Measurements from ENCODE around the gene RNF186. TPM values are rescaled to one million over a fixed set of nuclear protein-coding genes. Genes with fewer than 3 reads are reported as not detected.

RNF186 gene
- total RNA-seq, 4 donors from 2014 or later: 10.5 to 174 (median 63.2) TPM

DNA sequence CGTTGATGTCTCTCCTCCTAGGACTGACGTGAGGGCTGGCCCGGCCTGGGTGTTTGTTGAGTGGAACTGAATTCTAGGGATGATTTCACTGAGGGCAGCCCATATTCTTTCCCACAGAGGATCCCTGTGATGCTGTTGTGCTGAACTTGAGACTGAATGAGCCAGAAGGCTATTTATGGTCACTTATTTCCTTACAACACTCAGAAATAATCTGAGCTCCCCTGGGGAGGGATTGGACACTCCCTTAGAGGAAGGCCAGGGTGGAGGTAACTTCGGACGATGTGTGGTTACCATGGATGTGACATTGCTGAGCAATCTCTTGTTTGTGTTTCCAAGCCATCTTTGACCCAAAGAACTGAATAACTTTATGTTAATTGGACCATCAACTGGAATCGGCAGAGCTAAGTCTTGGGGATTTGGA is 10.2 kb downstream of the RNF186 start:
- Histone ChIP-seq H3K9me3 (no peaks in the 10 kb centered on the region), H3K27ac (peak overlapping the region in 1 of 4 donors; percentile 34), H3K4me3 (no peak overlapping the region), H3K27me3 (no peaks in the 10 kb centered on the region), H3K4me1 (peaks cover 0 to 11% (median 2%) of the 10 kb centered on the region in 4 donors), H3K36me3 (no peaks in the 10 kb centered on the region)
- in situ Hi-C loops (cut with MboI; ENCODE audit: low pct_ligation_motif_present in 1 of 4, low pct_unique_long_range_greater_than_20kb in 1 of 4, low sequenced_read_pairs in 3 of 4): no loop called here
- TF ChIP-seq EP300 (IDR thresholded peaks at IDR 0.05; ENCODE audit: low read depth): no peak
- TF ChIP-seq, protein P1, sequence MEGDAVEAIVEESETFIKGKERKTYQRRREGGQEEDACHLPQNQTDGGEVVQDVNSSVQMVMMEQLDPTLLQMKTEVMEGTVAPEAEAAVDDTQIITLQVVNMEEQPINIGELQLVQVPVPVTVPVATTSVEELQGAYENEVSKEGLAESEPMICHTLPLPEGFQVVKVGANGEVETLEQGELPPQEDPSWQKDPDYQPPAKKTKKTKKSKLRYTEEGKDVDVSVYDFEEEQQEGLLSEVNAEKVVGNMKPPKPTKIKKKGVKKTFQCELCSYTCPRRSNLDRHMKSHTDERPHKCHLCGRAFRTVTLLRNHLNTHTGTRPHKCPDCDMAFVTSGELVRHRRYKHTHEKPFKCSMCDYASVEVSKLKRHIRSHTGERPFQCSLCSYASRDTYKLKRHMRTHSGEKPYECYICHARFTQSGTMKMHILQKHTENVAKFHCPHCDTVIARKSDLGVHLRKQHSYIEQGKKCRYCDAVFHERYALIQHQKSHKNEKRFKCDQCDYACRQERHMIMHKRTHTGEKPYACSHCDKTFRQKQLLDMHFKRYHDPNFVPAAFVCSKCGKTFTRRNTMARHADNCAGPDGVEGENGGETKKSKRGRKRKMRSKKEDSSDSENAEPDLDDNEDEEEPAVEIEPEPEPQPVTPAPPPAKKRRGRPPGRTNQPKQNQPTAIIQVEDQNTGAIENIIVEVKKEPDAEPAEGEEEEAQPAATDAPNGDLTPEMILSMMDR (IDR thresholded peaks at IDR 0.05): no peak
- TF ChIP-seq POLR2AphosphoS5 (IDR thresholded peaks at IDR 0.05): peak in 1 of 3 donors; percentile 12
- no peak for TF ChIP-seq POLR2A (IDR thresholded peaks at IDR 0.05)
- DNase-seq: no peak
- whole genome bisulfite sequencing, 2 donors (ENCODE audit: low coverage in 1 of 2): 17 to 75% methylated on average over 1 to 6 of the region's 6 CpGs
- intact Hi-C loops (cut with DNase I; ENCODE audit: low total_unique reads): no loop called here

- no peaks in the 10 kb centered on the region for H3K9me3 ChIP-seq
- no peak for TF ChIP-seq POLR2AphosphoS5 (IDR thresholded peaks at IDR 0.05)
- TF ChIP-seq, protein P1 (IDR thresholded peaks at IDR 0.05): no peak
- TF ChIP-seq EP300 (IDR thresholded peaks at IDR 0.05; ENCODE audit: low read depth): no peak
- no peak for TF ChIP-seq POLR2A (IDR thresholded peaks at IDR 0.05)
- no peak overlapping the region for H3K4me3 ChIP-seq
- DNase-seq: no peak
- intact Hi-C loops (cut with DNase I; ENCODE audit: low total_unique reads): no loop called here
- no peaks in the 10 kb centered on the region for H3K36me3 ChIP-seq
- H3K27ac ChIP-seq: no peak overlapping the region
- H3K4me1 ChIP-seq: peaks cover 4 to 24% (median 15%) of the 10 kb centered on the region in 4 donors
- no peaks in the 10 kb centered on the region for H3K27me3 ChIP-seq
- in situ Hi-C loops (cut with MboI; ENCODE audit: low pct_ligation_motif_present in 1 of 4, low pct_unique_long_range_greater_than_20kb in 1 of 4, low sequenced_read_pairs in 3 of 4): no loop called here
- WGBS, 2 donors (ENCODE audit: low coverage in 1 of 2): 78% methylated on average over 7 of the region's 7 CpGs; no CpG with 5 or more reads in 1 of the 2 donors
These were observed 12.8 kb downstream of the RNF186 start for GRCh38 chr1:19802269-19802668.

- H3K9me3 ChIP-seq: no peaks in the 10 kb centered on the region
- TF ChIP-seq, protein P1 (IDR thresholded peaks at IDR 0.05): no peak
- TF ChIP-seq POLR2A (IDR thresholded peaks at IDR 0.05) (no peak), EP300 (IDR thresholded peaks at IDR 0.05; ENCODE audit: low read depth) (no peak), POLR2AphosphoS5 (IDR thresholded peaks at IDR 0.05) (no peak)
- peak overlapping the region; percentile 91 to 97 (median 93) for H3K27ac ChIP-seq
- peak; percentile 65 for DNase-seq
- 19 to 39% methylated on average over 4 to 32 of the region's 33 CpGs for WGBS, 2 donors (ENCODE audit: low coverage in 1 of 2)
- in situ Hi-C loops (cut with MboI; ENCODE audit: low pct_ligation_motif_present in 1 of 4, low pct_unique_long_range_greater_than_20kb in 1 of 4, low sequenced_read_pairs in 3 of 4) (no loop called here), intact Hi-C loops (cut with DNase I; ENCODE audit: low total_unique reads) (no loop called here)
- H3K36me3 ChIP-seq: no peaks in the 10 kb centered on the region
- H3K4me1 ChIP-seq: peaks cover 4 to 24% (median 15%) of the 10 kb centered on the region in 4 donors
- no peaks in the 10 kb centered on the region for H3K27me3 ChIP-seq
- H3K4me3 ChIP-seq: peak overlapping the region; percentile 58 to 67 (median 63)
These were observed 14.8 kb downstream of the RNF186 start for GRCh38 chr1:19800076-19800804.

- intact Hi-C loops (cut with DNase I; ENCODE audit: low total_unique reads) (no loop called here), in situ Hi-C loops (cut with MboI; ENCODE audit: low pct_ligation_motif_present in 1 of 4, low pct_unique_long_range_greater_than_20kb in 1 of 4, low sequenced_read_pairs in 3 of 4) (no loop called here)
- Histone ChIP-seq H3K27me3 (no peaks in the 10 kb centered on the region), H3K36me3 (no peaks in the 10 kb centered on the region), H3K27ac (peak within 1 kb of the TSS; percentile 91 to 97 (median 93)), H3K4me3 (peak within 1 kb of the TSS; percentile 58 to 67 (median 63)), H3K9me3 (no peaks in the 10 kb centered on the region), H3K4me1 (peaks cover 4 to 24% (median 15%) of the 10 kb centered on the region in 4 donors)
- peak; percentile 90 for DNase-seq
- 1% methylated on average over 32 of the region's 70 CpGs; no CpG with 5 or more reads in 1 of the 2 donors for WGBS, 2 donors (ENCODE audit: low coverage in 1 of 2)
- TF ChIP-seq POLR2A (IDR thresholded peaks at IDR 0.05) (peak; percentile 43), POLR2AphosphoS5 (IDR thresholded peaks at IDR 0.05) (peak in 2 of 3 donors; percentile 68 to 70), EP300 (IDR thresholded peaks at IDR 0.05; ENCODE audit: low read depth) (no peak)
- TF ChIP-seq, protein P1 (IDR thresholded peaks at IDR 0.05): peak; percentile 35 to 88 (median 55)
These were observed 15.6 kb downstream of the RNF186 start, which contains the start of gene TMCO4 for GRCh38 chr1:19799230-19800075. Gene TMCO4, minus strand, starts transcription at chr1:19799916. Its CDS starts 19,158 bp downstream, at chr1:19780758.

All from transverse colon (tissue), 4 donors.